ACC112 (cell line): ENCODE results near the gene CSNK2A1.
"Not testable (repeated sequence)": the region's sequence is repeated elsewhere in the genome, so short reads cannot be mapped to it uniquely, and the experiment has no call there.

Source experiments
- H2AFZ ChIP-seq: fragments of 200-600 bp; sonication (generic); one replicate; pipeline ENCODE4 v1.6.0; 2017; ENCODE audit warnings: antibody characterized with exemption, low read length; ENCODE audit not compliant: unreplicated experiment
- H3K27ac ChIP-seq: fragments of 200-600 bp; sonication (generic); 2 replicates; pipeline ENCODE4 v1.5.1; 2014; ENCODE audit warnings: low read depth, mild to moderate bottlenecking, antibody characterized with exemption, low read length, moderate library complexity
- H3K27me3 ChIP-seq: fragments of 200-600 bp; sonication (generic); 2 replicates; pipeline ENCODE4 v1.6.1; 2014; ENCODE audit warnings: mild to moderate bottlenecking, antibody characterized with exemption, low read length, moderate library complexity, mixed read lengths; ENCODE audit not compliant: insufficient read depth
- H3K36me3 ChIP-seq: fragments of 200-600 bp; sonication (generic); 2 replicates; pipeline ENCODE4 v1.6.1; 2016; ENCODE audit warnings: mild to moderate bottlenecking, antibody characterized with exemption, low read length, moderate library complexity, mixed read lengths; ENCODE audit not compliant: insufficient read depth
- H3K4me1 ChIP-seq: fragments of 200-600 bp; sonication (generic); one replicate; pipeline ENCODE4 v1.6.1; 2016; ENCODE audit warnings: low read length, mixed read lengths; ENCODE audit not compliant: insufficient read depth, unreplicated experiment, control insufficient read depth
- H3K4me3 ChIP-seq: fragments of 200-600 bp; sonication (generic); 2 replicates; pipeline ENCODE4 v1.5.1; 2014; ENCODE audit warnings: mild to moderate bottlenecking, low read depth, low read length
- H3K79me2 ChIP-seq: fragments of 200-600 bp; sonication (generic); one replicate; pipeline ENCODE4 v1.6.0; 2016; ENCODE audit warnings: low read length; ENCODE audit not compliant: control insufficient read depth, unreplicated experiment, insufficient read depth

Gene CSNK2A1

GRCh38 chr20:483815-484644, 59.6 kb downstream of the CSNK2A1 start:
- Histone ChIP-seq H3K4me3 (no peak overlapping the region), H3K27me3 (no peaks in the 10 kb centered on the region), H3K27ac (no peak overlapping the region), H3K79me2 (no peaks in the 10 kb centered on the region), H2AFZ (no peak overlapping the region), H3K36me3 (peaks cover 12% of the 10 kb centered on the region), H3K4me1 (peaks cover 15% of the 10 kb centered on the region)

- Histone ChIP-seq H3K4me1 (peaks cover 25% of the 10 kb centered on the region), H3K27ac (no peak overlapping the region), H3K79me2 (no peaks in the 10 kb centered on the region), H3K4me3 (no peak overlapping the region), H3K36me3 (peaks cover 9% of the 10 kb centered on the region), H3K27me3 (no peaks in the 10 kb centered on the region), H2AFZ (no peak overlapping the region)
These were observed 62.4 kb downstream of the CSNK2A1 start for GRCh38 chr20:481167-481566.

- H3K4me3 ChIP-seq: no peak overlapping the region
- H3K4me1 ChIP-seq: peaks cover 25% of the 10 kb centered on the region
- no peaks in the 10 kb centered on the region for H3K27me3 ChIP-seq
- no peak overlapping the region for H2AFZ ChIP-seq
- H3K27ac ChIP-seq: peak overlapping the region; percentile 32
- no peaks in the 10 kb centered on the region for H3K79me2 ChIP-seq
- H3K36me3 ChIP-seq: peaks cover 9% of the 10 kb centered on the region
These were observed 63.5 kb downstream of the CSNK2A1 start for GRCh38 chr20:480044-480443.

GRCh38 chr20:479487-479886, 64.1 kb downstream of the CSNK2A1 start:
- H3K4me1 ChIP-seq: peaks cover 25% of the 10 kb centered on the region
- no peaks in the 10 kb centered on the region for H3K79me2 ChIP-seq
- no peak overlapping the region for H3K4me3 ChIP-seq
- H2AFZ ChIP-seq: no peak overlapping the region
- H3K36me3 ChIP-seq: peaks cover 9% of the 10 kb centered on the region
- H3K27ac ChIP-seq: peak overlapping the region; percentile 32; the same call in 1 of the 2 replicates
- no peaks in the 10 kb centered on the region for H3K27me3 ChIP-seq

- peak overlapping the region; percentile 17; the same call in 1 of the 2 replicates for H3K27ac ChIP-seq
- peaks cover 5% of the 10 kb centered on the region for H3K36me3 ChIP-seq
- H3K4me1 ChIP-seq: peaks cover 25% of the 10 kb centered on the region
- H2AFZ ChIP-seq: no peak overlapping the region
- no peaks in the 10 kb centered on the region for H3K79me2 ChIP-seq
- no peak overlapping the region for H3K4me3 ChIP-seq
- H3K27me3 ChIP-seq: no peaks in the 10 kb centered on the region
These were observed 64.6 kb downstream of the CSNK2A1 start for GRCh38 chr20:478949-479429.

- peaks cover 8% of the 10 kb centered on the region for H3K36me3 ChIP-seq
These were observed 65.3 kb downstream of the CSNK2A1 start for GRCh38 chr20:478010-478948.

GRCh38 chr20:476561-477249, 66.9 kb downstream of the CSNK2A1 start:
- not testable (repeated sequence) for H3K36me3 ChIP-seq, H3K27me3 ChIP-seq, H2AFZ ChIP-seq, H3K79me2 ChIP-seq, H3K4me3 ChIP-seq, H3K27ac ChIP-seq
- H3K4me1 ChIP-seq: peaks cover 25% of the 10 kb centered on the region

More at GRCh38 chr20:478010-478948, 65.3 kb downstream of the CSNK2A1 start:
- Histone ChIP-seq H3K4me3 (no peak overlapping the region), H3K27ac (peak overlapping the region; percentile 17), H3K27me3 (no peaks in the 10 kb centered on the region), H3K4me1 (peaks cover 25% of the 10 kb centered on the region), H3K79me2 (no peaks in the 10 kb centered on the region), H2AFZ (no peak overlapping the region)

GRCh38 chr20:475463-476357, 67.9 kb downstream of the CSNK2A1 start:
- H3K4me3 ChIP-seq: no peak overlapping the region
- H3K79me2 ChIP-seq: no peaks in the 10 kb centered on the region
- no peaks in the 10 kb centered on the region for H3K27me3 ChIP-seq
- H3K27ac ChIP-seq: no peak overlapping the region
- no peak overlapping the region for H2AFZ ChIP-seq
- H3K36me3 ChIP-seq: peaks cover 5% of the 10 kb centered on the region
- peaks cover 25% of the 10 kb centered on the region for H3K4me1 ChIP-seq

GRCh38 chr20:474581-474980, 69.0 kb downstream of the CSNK2A1 start:
- Histone ChIP-seq H3K27ac (no peak overlapping the region), H3K4me3 (no peak overlapping the region), H2AFZ (no peak overlapping the region), H3K79me2 (no peaks in the 10 kb centered on the region), H3K4me1 (peaks cover 16% of the 10 kb centered on the region), H3K36me3 (peaks cover 5% of the 10 kb centered on the region; the same call in 1 of the 2 replicates), H3K27me3 (peaks cover 3% of the 10 kb centered on the region; the same call in 1 of the 2 replicates)
